IMR-90 (cell line): ENCODE data around the gene CCDC12.

Experiments used
- CEBPB ChIP-seq: IDR thresholded peaks from 2 replicates; pipeline ENCODE4 v1.6.1; 2012; ENCODE audit warnings: low read depth, low read length, improper control_type of control experiment
- CTCF ChIP-seq: conservative IDR thresholded peaks from 2 replicates; pipeline ENCODE4 v1.5.1; 2012; ENCODE audit warnings: mild to moderate bottlenecking, low read depth, low read length, improper control_type of control experiment
- FOS ChIP-seq: fragments of 150-350 bp; IDR thresholded peaks from 2 replicates; pipeline ENCODE4 v1.6.1; 2016; ENCODE audit warnings: low read depth, low read length
- MAZ ChIP-seq: IDR thresholded peaks from 2 replicates; pipeline ENCODE4 v1.6.1; 2012; ENCODE audit warnings: low read depth, mild to moderate bottlenecking, low read length, improper control_type of control experiment, moderate library complexity, borderline replicate concordance
- MXI1 ChIP-seq: IDR thresholded peaks from 2 replicates; pipeline ENCODE4 v1.6.1; 2012; ENCODE audit warnings: low read depth, mild to moderate bottlenecking, low read length, moderate library complexity, borderline replicate concordance
- POLR2A ChIP-seq: IDR thresholded peaks from 2 replicates; pipeline ENCODE4 v1.6.1; 2012; ENCODE audit warnings: mild to moderate bottlenecking, low read depth, low read length
- RAD21 ChIP-seq: IDR thresholded peaks from 2 replicates; pipeline ENCODE4 v1.6.1; 2012; ENCODE audit warnings: low read length, improper control_type of control experiment
- RCOR1 ChIP-seq: IDR thresholded peaks from 2 replicates; pipeline ENCODE4 v1.6.1; 2012; ENCODE audit warnings: mild to moderate bottlenecking, low read length, improper control_type of control experiment; ENCODE audit not compliant: insufficient replicate concordance
- RFX5 ChIP-seq: IDR thresholded peaks from 2 replicates; pipeline ENCODE4 v1.8.0; 2012; ENCODE audit warnings: low read depth, mild to moderate bottlenecking, low read length, moderate library complexity
- SMC3 ChIP-seq: fragments of 150-350 bp; IDR thresholded peaks from 2 replicates; pipeline ENCODE4 v1.6.1; 2016; ENCODE audit warnings: low read depth, mild to moderate bottlenecking, antibody characterized with exemption, low read length, moderate library complexity

GRCh38 chr3:46934072-46934471, 42.5 kb downstream of the CCDC12 start:
- TF ChIP-seq CTCF, result no peak
- TF ChIP-seq SMC3, result no peak
- TF ChIP-seq MXI1, result no peak
- TF ChIP-seq FOS, result no peak
- no peak for TF ChIP-seq CEBPB
- no peak for TF ChIP-seq POLR2A
- TF ChIP-seq RFX5, result no peak
- no peak for TF ChIP-seq MAZ
- TF ChIP-seq RCOR1, result no peak
- TF ChIP-seq RAD21, result no peak
